GM18502 (cell line): ENCODE data around the gene DXO.
"Not testable (repeated sequence)": the region's sequence is repeated elsewhere in the genome, so short reads cannot be mapped to it uniquely, and the experiment has no call there.

Experiments used
- ATAC-seq: cut with Tn5 transposase; IDR thresholded peaks from one replicate; pipeline ENCODE4 v1.9.1; 2021; ENCODE audit warnings: mild to moderate bottlenecking; ENCODE audit not compliant: unreplicated experiment, poor library complexity

DXO gene

DNA sequence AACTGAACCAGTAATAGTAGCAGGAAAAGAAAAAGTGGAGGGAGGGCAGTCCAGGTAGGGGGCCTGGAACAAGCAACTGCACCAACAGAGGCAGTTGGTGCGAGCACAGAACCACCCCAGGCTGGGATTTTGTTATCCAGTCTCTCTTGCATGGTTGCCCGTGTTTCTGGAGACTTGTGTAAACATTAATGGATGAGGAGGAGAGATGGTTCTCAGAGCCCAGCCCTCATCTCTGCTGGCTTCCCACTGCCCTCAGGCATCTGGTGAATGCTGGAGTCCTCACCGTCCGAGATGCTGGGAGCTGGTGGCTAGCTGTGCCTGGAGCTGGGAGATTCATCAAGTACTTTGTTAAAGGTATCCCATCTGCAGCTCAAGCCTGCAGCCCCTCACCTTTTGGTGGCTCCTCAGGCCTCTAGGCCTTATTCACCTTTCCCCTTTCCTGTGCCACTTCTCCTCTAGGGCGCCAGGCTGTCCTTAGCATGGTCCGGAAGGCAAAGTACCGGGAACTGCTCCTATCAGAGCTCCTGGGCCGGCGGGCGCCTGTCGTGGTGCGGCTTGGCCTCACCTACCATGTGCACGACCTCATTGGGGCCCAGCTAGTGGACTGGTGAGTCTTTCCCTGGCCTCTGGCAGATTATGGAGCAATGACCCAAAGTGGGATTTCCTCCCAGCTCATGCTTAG is 8.4 kb upstream of the DXO start:
- ATAC-seq, result not testable (repeated sequence)

DNA sequence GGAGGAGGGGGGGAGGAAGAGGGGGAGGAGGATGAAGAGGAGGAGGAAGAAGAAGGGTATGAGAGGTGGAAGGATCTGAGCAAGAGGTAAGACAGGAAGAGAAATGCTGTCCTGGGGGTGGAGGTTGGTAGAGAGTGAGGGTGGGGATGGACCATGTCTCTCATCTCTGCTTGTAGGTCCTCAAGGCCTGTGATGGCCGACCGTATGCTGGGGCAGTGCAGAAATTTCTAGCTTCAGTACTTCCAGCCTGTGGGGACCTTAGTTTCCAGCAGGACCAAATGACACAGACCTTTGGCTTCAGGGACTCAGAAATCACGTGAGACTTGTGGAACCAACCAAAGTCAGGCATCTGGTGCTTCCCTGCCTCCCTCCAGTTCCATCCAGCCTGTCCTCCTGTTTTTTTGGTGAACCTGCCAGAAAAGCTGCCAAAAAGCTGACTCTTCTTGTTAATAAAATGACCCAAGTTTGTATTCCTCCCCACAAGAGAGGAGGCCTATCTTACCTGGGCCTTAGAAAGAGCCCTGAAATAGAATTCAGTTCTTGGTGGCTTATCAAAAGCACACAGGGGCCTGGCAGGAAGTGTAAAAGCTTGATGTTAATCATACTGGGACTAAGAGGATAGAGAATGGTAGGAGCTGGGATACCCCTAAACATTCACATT is 7.4 kb upstream of the DXO start:
- no peak for ATAC-seq

DNA sequence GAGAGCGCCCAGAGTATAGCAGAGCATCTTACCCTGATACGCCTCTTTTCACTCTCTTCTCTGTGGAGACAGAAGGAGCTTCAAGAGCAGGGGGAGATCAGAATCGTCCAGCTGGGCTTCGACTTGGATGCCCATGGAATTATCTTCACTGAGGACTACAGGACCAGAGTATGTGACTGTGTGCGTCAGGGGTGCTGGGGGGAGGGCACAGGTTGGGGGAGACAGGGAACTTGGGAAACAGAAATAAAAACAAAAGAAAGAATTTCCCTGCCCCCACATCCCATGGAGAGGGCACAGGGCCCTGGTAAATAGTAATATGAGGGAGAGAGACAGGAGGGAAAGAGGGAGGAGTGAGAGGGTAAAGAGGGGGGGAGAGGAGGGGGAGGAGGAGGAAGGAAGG is 6.9 kb upstream of the DXO start:
- ATAC-seq, result no peak

DNA sequence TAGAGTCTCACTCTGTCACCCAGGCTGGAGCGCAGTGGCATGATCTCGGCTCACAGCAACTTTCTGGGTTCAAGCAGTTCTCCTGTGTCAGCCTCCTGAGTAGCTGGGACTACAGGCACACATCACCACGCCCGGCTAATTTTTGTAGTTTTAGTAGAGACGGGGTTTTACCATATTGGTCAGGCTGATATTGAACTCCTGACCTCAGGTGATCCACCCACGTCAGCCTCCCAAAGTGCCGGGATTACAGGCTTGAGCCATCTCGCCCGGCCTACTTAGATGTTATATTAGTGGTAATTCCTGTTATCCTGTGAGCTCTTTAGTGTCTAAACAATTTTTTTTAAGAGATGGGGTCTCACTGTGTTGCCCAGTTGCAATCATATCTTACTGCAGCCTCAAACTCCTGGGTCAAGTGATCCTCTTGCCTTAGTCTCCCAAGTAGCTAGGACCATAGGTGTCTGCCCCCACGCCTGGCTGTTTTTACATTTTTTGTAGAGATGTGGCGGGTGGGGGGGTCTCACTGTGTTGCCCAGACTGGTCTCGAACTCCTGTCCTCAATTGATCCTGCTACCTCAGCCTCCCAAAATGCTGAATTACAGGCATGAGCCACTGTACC is 6.0 kb upstream of the DXO start:
- no peak for ATAC-seq

DNA sequence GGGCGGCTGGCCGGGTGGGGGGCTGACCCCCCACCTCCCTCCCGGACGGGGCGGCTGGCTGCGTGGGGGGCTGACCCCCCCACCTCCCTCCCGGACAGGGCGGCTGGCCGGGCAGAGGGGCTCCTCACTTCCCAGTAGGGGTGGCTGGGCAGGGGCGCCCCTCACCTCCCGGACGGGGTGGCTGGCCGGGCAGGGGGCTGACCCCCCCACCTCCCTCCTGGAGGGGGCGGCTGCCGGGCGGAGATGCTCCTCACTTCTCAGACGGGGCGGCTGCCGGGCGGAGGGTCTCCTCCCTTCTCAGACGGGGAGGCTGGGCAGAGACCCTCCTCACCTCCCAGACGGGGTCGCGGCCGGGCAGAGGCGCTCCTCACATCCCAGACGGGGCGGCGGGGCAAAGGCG is 4.1 kb upstream of the DXO start:
- not testable (repeated sequence) for ATAC-seq

DNA sequence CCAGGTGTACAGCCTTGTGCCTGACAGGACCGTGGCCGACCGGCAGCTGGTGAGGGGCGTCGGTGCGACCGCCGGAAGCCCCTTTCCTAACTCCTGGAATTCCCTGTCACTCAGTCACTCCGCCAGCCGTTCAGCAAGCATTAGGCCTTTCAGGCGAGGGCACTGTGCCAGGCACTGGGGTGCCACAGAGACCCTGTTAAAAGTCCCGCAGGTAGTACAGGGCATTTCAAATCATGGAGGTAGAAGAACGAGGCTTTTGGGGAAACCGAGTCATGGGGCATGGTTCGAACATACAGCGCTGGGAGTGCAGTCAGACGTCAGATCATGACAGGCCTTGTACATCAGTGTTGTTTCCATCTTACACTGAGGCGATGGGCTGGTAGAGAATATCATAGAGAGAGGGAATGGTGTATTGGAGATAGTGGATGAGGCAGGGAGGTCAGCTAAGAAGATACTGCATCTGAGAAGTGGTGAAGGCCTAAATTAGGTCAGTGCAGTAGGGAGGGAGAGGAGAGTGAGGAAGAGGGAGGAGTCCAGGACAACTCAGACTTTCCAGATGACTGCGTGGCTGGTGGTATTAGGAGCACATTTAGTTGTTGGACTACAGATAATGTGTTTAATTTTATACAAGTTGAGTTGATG is 892 bp upstream of the DXO start:
- no peak for ATAC-seq

DNA sequence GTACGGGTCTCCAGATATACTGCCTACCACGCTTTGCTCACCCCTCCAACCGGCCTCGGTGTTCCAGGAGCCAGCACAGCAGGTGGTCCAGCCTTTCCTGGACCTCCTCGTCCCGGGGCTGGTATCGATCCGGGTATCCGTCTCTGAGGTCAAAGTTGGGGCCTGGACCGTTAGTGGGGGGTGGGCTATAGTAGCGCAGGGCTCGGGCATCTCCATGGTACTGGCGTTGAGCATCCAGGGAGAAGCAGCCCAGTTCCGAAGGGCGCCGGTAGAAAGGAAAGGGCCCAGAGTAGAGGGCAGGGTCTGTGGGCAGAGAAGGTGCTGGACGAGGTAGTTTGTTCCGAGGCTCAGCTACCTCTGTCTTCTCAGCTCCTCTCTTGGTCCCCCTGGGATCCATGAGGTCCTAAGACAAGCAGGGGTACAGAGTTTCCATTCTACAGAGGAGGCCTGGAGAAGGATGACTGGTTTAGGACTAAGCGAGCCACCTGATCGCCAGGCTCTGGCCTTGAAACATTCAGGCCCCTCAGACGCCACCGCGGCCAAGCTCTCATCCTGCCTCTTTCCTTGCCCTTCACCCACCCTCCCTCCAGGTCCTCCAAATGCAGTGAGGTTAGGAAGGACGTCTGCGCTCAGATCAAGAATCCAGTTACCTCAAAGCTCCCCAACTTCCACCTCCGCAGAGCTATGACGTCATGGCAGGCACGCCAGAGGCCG is 502 bp downstream of the DXO start:
- ATAC-seq, result no peak

DNA sequence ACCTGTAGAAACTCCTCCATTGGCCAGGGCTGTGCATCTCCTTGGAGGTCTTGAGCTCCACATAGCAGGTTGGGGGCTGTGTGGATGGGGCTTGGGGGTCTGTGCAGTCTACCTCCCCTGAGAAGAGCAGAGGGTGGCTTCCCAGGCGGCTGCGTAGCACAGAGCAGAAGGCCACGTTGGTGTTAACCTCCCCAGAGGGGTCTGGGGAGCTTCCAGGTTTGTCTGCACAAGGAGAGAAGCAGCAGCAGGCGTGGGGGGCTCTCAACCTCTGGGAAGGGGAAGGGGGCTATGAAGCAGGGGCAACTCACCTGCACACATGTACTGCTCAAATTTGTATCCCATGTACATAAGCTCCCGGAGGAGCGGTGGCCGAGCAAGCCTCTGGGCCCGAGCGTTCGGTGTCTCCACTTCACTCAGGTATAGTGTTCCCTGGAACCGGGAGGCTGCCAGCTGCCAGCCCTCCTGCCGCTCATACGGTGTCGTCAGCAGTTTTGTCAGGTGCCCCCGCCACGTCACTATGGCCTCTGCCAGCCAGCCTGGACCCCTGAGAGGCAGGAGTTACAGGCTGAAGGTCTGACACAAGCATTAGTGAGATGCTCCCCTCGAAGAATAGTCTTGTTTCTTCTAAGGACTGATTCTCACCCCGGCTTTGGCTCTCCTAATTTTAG is 1.2 kb downstream of the DXO start:
- no peak for ATAC-seq

DNA sequence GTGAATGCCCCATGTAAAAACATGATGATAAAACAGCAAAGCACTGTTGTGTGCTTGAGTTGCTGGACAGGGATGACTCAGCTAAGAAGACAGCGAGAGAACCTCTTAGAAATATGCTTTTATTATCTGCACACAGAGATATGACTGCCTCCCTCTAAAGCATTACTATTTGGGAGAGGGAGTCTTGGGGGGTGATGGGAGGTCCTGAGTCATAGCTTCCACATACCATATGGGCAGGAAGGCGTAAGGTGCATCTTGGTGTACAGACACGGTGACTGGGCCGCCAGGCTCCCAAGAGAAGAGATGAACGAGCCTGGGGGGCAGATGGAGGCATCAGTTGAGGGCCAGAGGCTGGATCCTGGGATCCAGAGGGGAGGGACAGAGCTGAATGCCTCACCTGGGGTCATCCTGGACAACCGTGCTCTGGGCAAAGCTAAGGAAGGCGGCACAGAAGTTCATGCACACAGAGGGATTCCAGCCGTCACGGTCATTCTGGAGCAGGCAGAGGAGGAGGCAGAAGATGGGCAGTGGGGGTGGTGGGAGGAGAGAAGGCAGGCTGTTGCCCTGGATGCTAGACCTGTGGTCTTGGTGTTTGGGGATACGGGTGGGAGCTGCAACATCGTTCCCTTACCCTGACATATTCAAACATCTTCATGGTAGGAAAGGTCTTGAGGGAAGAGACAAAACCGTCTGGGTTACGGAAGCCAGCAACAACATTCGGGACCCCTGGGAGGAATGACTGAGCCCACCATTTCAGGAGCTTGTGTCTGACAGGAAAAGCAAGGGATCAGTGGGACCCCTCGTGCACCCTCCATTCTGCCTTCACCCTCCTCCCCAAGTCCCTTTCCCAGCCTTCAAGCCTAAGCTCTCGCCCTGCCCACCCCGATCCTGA is 2.0 kb downstream of the DXO start:
- no peak for ATAC-seq

DNA sequence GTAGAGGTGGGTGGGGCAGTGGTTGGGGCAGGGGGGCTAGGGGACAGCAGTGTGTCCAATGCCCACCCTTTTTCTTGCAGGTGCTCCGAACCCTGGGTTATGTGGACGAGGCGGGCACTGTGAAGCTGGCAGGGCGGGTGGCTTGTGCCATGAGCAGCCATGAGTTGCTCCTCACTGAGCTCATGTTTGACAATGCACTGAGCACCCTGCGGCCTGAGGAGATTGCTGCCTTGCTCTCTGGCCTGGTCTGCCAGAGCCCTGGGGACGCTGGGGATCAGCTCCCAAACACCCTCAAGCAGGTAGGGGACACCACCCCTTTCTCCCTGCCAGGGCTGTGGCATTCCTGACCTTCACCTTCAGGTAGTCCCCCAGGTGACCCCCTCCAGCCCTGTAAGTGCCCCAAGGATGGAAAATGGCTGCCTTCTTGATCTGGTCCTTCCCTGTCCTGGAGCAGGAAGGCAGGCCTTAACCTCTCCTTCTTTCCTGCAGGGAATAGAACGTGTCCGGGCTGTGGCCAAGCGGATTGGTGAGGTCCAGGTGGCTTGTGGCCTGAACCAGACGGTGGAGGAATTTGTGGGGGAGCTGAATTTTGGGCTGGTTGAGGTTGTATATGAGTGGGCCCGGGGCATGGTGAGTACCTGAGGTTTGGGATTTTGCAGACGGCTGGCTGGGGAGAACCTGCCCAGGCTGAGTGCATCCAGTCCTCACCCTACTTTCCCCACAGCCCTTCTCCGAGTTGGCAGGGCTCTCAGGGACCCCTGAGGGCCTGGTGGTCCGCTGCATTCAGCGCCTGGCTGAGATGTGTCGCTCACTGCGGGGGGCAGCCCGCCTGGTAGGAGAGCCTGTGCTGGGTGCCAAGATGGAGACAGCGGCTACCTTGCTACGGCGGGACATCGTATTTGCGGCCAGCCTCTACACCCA is 2.9 kb downstream of the DXO start:
- no peak for ATAC-seq

DNA sequence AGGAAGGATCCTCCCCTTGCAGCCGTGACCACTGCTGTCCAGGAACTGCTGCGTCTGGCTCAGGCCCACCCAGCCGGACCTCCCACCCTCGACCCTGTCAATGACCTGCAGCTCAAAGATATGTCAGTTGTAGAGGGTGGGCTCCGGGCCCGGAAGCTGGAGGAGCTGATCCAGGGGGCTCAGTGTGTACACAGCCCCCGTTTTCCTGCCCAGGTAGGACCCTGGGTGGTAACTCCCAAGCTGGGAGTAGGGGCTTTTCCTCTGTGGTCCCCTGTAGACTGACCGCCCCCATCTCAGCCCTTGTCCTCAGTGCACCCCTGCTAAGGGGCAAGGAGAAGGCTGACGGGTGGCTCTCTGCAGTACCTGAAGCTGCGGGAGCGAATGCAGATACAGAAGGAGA is 3.6 kb downstream of the DXO start:
- ATAC-seq, result no peak

DNA sequence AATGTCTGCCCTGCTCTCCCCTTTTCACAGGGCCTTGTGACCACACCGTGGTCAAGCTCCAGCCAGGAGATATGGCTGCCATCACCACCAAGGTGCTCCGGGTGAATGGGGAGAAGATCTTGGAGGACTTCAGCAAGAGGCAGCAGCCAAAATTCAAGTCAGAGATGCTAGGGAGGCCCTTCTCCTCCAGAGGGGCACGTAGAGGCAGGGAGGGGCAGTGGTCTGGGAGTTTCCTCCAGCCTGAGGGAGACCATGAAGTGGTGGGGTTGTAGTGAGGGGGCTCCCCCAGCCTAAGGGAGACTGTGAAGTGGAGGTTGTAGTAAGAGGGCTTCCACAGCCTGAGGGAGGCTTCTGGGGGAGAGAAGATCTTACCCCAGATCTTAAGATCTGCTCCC is 4.0 kb downstream of the DXO start:
- ATAC-seq, result no peak

DNA sequence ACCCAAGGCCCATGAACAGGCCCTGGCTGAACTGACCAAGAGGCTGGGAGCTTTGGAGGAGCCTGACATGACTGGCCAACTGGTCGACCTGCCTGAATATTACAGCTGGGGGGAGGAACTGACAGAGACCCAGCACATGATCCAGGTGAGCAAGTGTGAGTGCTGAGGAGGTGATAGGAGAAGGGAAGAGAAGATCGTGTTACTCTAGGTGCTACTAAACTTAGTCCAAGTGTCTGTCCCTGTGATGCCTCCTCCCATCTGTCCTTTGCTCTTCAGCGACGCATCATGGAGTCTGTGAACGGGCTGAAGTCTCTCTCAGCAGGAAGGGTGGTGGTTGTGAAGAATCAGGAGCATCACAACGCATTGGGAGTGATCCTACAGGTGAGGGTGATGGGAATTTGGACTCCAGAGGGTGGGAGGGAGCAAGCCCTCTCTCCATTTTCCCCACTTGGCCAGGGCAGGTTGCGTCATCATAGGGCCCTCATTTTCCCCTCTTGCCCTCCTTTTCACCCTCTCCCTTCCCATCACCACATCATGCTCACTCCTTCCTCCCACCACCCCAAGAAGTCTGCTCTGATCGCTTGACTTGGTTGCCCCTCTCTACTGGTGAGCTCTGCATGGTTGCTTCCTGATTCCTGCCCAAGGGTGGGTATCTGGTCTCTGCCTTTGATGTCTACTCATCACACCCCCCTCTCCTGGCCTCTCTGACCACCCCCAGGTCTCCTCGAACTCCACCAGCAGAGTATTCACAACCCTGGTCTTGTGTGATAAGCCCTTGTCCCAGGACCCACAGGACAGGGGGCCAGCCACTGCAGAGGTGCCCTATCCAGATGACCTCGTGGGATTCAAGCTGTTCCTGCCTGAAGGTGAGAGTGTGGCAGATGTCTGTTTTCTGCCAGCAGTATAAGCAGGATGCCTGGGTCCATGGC is 4.7 kb downstream of the DXO start:
- ATAC-seq, result no peak

DNA sequence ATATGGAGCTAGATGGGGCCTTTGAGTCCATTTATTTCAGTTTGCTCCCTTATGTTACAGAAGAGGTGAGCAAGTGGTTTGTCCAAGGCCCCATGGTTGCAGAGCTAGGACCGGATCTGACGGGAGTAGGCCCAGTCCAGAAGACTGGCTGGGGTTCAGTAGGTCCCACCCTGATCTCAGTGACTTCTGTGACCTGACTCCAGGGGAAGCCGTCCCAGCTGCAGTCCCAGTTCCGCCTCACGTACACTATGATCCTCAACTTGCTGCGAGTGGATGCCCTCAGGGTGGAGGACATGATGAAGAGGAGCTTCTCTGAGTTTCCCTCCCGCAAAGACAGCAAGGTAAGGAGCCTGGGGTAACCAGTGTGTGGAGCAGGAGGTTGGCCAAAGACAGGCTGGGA is 5.4 kb downstream of the DXO start:
- no peak for ATAC-seq

DNA sequence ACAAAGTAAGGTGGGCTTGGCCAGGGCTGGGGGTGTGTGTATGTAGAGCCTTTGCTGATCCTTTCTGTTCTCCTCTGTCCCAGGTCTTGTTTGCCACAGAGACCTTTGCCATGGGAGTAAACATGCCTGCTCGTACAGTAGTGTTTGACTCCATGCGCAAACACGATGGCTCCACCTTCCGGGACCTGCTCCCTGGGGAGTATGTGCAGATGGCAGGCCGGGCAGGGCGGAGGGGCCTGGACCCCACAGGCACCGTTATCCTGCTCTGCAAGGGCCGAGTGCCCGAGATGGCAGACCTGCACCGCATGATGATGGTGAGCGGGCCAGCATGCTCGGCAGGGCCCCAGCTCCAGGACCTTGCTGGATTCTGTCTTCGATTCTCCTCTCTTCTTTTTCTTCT is 6.2 kb downstream of the DXO start:
- no peak for ATAC-seq

DNA sequence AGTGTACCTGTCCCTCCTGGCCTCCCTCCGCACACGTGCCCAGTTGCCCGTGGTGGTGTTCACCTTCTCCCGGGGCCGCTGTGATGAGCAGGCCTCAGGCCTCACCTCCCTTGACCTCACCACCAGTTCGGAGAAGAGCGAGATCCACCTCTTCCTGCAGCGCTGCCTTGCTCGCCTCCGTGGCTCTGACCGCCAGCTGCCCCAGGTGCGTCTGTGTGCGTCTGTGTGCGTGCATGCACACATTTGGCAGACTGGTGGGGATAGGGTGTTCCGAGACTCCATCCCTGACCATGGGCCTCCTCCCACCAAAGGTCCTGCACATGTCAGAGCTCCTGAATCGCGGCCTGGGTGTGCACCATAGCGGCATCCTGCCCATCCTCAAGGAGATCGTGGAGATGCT is 8.0 kb downstream of the DXO start:
- no peak for ATAC-seq

DNA sequence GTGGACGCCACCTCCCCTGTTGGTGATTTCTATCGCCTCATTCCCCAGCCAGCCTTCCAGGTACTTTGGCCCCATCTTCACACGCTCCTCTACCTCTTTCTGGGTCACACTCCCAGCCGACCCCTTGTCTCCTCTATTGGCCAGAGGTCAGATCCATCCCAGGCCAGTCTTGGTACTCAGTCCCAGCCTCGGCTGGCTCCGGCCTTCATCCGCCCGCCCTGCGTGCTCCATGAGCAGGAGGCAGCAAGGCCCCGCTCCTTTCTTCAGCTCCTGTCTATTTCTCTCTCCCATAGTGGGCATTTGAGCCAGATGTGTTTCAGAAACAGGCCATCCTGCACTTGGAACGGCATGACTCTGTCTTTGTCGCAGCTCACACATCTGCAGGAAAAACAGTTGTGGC is 10.3 kb downstream of the DXO start:
- ATAC-seq, result no peak
